ENCODE results near the gene ZNF451.

Gene ZNF451

GRCh38 chr6:57207872-57208271 lies 117.9 kb downstream of the ZNF451 start:
- DNase-seq: no peak

DNA sequence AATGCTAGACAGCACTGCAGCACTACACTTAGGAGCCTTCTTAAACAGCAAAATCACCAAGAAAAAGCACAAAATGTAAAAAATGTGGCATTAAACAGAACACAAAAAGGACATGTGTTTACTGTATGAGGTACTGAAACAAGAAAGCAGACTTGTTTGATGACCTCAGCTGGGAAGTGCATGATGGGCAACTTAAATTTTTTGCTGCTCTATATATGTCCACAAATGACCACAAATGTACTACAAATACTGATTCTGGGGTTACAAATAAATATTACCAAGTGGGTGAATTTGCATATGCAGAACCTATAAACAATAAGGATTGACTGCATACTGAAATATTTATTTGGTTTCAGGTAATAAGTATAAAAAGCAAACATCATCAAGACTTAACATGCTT lies 119.0 kb downstream of the ZNF451 start:
- no peak for DNase-seq

DNA sequence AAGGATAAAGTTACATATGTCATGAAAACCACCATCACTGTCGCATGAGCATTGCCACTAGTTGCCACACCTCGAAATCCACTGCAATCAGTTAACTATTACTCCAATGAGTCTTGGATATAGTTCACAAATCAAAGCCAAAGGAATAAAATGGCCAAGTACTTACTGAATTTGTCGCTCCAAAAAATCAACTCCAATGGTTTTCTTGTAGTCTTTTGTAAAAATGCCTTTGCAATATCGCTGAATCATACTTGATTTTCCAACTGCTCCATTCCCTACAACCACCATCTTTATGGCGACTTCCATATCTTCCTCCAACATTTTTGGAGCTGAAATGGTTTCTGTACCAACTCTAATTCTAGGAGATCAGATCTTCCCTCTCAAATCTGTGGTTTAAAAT lies 120.1 kb downstream of the ZNF451 start:
- no peak for DNase-seq

- DNase-seq: no peak
Measured at GRCh38 chr6:57215260-57215659, 125.3 kb downstream of the ZNF451 start.

DNA sequence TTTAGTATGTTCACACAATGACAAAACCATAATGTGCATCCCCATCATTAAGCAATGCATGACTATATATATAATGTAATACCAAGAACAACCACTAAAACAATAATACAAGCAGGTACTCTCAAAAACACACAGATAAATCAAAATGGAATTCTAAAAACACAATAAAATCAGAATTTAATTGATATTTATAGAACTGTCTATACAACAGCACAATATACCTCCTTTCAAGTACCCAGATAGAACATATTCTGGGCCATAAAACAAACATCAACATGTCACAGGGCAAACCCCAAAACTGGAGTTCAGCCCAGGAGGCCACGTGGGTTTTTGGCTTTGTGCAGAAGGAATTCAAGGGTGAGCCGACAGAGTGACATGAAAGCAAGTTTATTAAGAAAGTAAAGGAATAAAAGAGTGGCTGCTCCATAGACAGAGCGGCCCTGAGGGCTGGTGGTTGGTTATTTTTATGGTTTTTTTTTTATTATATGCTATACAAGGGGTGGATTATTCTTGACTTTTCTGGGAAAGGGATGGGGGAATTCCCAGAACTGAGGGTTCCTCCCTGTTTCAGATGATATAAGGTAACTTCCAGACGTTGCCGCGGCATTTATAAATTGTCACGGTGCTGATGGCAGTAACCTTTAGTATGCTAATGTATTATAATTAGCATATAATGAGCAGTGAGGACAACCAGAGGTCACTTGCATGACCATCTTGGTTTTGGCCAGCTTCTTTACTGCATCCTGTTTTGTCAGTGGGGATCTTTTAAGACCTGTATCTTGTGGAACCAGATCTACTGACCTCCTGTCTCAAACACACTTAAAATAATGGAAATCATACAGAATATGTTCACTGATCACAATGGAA lies 126.5 kb downstream of the ZNF451 start:
- DNase-seq: no peak

GRCh38 chr6:57217270-57217669 lies 127.3 kb downstream of the ZNF451 start:
- DNase-seq: no peak

Data from stimulated activated CD4-positive, alpha-beta T cell treated with anti-CD3 and anti-CD28 coated beads, Interleukin-1b, Interleukin-23, amount 100 ng/mL, for 48 hours (primary cell).